ENCODE results near the gene TRAPPC12. TPM values are rescaled to one million over a fixed set of nuclear protein-coding genes. Genes with fewer than 3 reads are reported as not detected.

Gene TRAPPC12
- total RNA-seq, result 10 to 100 TPM; 58.7 to 64.6 TPM

DNA sequence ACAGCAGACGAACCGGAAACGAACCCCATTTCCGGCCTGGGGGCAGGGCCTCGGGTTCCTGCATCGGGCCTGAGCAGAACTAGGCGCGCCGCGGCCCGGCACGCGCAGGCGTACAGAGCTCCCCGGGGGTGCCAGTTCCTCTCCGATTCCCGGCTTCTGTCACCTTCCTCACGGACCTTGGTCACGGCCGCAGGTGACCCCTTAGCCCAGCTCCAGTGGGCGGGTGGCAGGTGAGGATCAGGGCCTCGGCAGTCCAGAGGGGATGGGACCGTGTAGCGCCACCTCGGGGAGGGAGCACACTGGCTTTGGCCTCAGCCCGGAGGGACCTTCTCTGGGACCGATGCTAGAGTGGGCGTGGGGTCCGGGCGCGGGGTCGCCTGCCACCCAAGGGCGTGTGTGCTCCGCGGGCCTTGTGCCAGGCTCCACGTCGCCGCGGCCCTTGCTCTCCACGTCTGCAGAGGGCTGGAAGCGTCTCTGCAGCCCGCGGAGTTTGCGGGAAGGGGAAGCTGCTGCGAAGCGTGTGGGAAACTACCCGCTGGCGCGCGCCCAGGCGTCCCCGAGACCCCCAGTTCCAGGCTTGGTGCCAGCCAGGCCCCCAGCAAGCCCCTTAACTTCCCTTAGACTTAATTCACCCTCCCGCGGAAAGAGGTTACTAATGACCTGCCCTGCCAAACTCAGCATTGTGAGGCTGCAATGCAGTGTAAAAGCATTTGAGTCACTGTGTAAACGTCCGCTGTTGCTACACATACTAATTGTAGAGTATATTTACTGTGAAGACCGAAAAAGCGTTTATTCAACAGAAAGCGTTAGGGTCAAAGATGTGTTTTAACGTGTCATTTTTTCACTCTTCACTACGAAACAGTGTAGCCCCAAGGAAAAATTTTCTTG, at the start of gene TRAPPC12:
Gene TRAPPC12, plus strand, starts transcription at position 48 of the 888 bp plus-strand sequence. CDS start 7,930 bp downstream, outside the sequence.
- peak within 1 kb of the TSS; percentile 99 for H3K4me3 Mint-ChIP-seq
- no peaks in the 10 kb centered on the region for H3K9me3 Mint-ChIP-seq
- peak within 1 kb of the TSS; percentile 98 for H3K27ac Mint-ChIP-seq
- H3K36me3 Mint-ChIP-seq, result peaks cover 12% of the 10 kb centered on the region
- peaks cover 43% of the 10 kb centered on the region for H3K4me1 Mint-ChIP-seq
- H3K27me3 Mint-ChIP-seq, result no peaks in the 10 kb centered on the region
- peak; percentile 94 for DNase-seq

GRCh38 chr2:3332133-3332532, 47.4 kb upstream of the TRAPPC12 start:
- Mint-ChIP-seq H3K27me3 (no peaks in the 10 kb centered on the region), H3K4me3 (no peak overlapping the region), H3K9me3 (no peaks in the 10 kb centered on the region), H3K36me3 (peaks cover 38% of the 10 kb centered on the region), H3K27ac (no peak overlapping the region), H3K4me1 (peaks cover 8% of the 10 kb centered on the region)
- DNase-seq, result no peak

DNA sequence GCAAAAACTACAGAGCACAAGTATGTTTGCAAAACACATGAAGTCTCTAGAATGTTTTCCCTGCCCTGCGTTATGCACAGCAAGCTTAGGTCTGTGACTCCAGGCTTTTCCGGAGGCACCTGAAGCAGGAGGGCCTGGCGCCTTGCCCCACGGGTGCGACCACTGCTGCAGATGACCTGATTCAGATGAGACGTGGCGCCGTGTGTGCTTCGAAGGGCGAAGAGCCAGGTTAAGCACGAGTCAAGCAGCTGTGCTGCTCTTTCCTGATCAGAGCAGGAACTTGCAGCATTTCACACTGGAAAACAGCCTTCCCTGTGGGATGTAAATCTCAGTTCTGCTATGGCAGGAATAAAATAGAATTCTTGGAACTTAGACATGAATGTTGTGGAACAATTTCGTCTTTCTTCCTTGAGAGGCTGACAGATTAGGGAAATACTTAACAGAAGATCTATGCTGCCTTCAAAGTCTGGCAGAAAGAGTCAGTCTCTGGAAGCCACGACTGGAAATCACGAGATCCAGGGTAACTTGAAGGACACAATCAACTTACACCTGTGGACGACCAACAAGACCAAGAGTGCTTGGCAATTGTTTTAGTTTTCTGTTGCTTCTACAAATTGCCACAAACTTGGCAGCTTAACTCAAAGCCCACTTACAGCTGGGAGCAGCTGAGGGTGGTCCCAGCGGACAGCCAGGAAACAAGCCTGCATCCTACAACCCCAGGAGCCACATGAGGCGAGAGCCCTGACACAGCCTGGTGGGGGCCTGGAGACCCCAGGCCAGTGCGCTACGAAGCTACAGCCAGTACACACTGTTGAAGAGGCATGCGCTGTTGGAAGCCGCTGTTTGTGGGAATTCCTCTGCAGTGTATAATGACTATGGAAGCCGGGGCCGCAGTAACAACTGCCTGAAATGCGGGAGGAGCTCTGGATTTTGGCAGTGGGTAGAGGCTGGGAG, 44.8 kb upstream of the TRAPPC12 start:
- no peaks in the 10 kb centered on the region for H3K9me3 Mint-ChIP-seq
- peaks cover 38% of the 10 kb centered on the region for H3K36me3 Mint-ChIP-seq
- H3K4me3 Mint-ChIP-seq, result no peak overlapping the region
- H3K4me1 Mint-ChIP-seq, result peaks cover 4% of the 10 kb centered on the region
- DNase-seq, result no peak
- H3K27me3 Mint-ChIP-seq, result no peaks in the 10 kb centered on the region
- no peak overlapping the region for H3K27ac Mint-ChIP-seq

DNA sequence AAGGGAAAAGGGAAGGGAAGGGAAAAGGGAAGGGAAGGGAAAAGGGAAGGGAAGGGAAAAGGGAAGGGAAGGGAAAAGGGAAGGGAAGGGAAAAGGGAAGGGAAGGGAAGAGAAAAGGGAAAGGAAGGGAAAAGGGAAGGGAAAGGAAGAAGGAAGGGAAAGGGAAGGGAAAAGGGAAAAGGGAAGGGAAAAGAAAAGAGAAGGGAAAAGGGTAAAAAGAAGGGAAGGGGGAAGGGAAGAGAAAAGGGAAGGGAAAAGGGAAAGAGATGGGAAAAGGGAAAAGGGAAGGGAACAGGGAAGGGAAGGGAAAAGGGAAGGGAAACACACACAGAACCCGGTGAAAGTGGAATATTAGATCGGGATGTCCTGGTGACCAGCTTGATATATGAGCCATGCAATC, 42.6 kb upstream of the TRAPPC12 start:
- no peaks in the 10 kb centered on the region for H3K27me3 Mint-ChIP-seq
- DNase-seq, result no peak
- no peak overlapping the region for H3K27ac Mint-ChIP-seq
- H3K36me3 Mint-ChIP-seq, result peaks cover 32% of the 10 kb centered on the region
- H3K4me3 Mint-ChIP-seq, result no peak overlapping the region
- peaks cover 4% of the 10 kb centered on the region for H3K4me1 Mint-ChIP-seq
- H3K9me3 Mint-ChIP-seq, result no peaks in the 10 kb centered on the region

GRCh38 chr2:3338340-3338739, 41.2 kb upstream of the TRAPPC12 start:
- H3K4me3 Mint-ChIP-seq, result no peak overlapping the region
- no peak for DNase-seq
- peaks cover 28% of the 10 kb centered on the region for H3K36me3 Mint-ChIP-seq
- peaks cover 2% of the 10 kb centered on the region for H3K4me1 Mint-ChIP-seq
- H3K27me3 Mint-ChIP-seq, result no peaks in the 10 kb centered on the region
- no peak overlapping the region for H3K27ac Mint-ChIP-seq
- no peaks in the 10 kb centered on the region for H3K9me3 Mint-ChIP-seq

DNA sequence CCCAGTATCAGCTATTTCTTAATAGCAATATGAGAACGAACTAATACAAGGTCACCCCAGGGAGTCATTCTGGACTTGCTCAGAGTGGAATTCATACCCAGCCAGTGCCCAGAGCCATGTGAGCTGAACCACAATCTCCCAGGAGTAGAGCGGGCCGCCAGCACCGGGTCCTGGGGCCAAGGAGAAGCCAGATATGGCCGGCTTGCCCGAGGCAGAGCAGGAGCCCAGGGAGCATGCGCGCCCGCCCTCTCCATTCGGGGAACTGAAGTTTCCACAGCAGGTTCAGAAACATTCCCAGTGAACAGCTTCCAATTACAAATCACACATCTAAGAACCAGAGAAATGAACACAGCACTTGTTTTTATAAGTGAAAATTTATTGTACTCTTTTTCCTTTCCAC, 39.4 kb upstream of the TRAPPC12 start:
- Mint-ChIP-seq H3K4me1 (no peaks in the 10 kb centered on the region), H3K27me3 (no peaks in the 10 kb centered on the region), H3K4me3 (no peak overlapping the region), H3K36me3 (peaks cover 26% of the 10 kb centered on the region), H3K27ac (no peak overlapping the region), H3K9me3 (no peaks in the 10 kb centered on the region)
- no peak for DNase-seq

- H3K27ac Mint-ChIP-seq, result no peak overlapping the region
- H3K4me3 Mint-ChIP-seq, result no peak overlapping the region
- DNase-seq, result no peak
- no peaks in the 10 kb centered on the region for H3K9me3 Mint-ChIP-seq
- no peaks in the 10 kb centered on the region for H3K4me1 Mint-ChIP-seq
- peaks cover 14% of the 10 kb centered on the region for H3K36me3 Mint-ChIP-seq
- H3K27me3 Mint-ChIP-seq, result no peaks in the 10 kb centered on the region
Observed at GRCh38 chr2:3341336-3341735, 38.2 kb upstream of the TRAPPC12 start.

DNA sequence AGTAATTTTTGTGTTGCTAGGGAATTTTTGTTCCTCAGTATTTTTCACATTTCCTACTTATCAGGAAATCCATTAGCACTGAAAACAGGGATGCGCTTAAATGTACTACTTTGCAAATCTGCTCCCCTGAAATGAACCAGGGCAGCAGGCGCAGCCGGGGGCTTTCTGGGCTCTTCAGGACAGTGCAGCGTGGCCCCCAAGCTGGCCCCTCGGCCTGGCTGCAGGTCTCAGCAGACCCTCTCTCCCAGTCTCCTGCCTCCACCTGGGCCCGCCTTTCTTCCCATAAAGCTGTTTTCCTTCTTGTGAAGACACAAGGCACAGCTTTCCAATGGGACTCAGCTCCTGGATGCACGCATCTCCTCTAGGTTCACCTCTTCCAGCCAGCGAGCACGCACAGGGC, 37.2 kb upstream of the TRAPPC12 start:
- Mint-ChIP-seq H3K27ac (no peak overlapping the region), H3K27me3 (no peaks in the 10 kb centered on the region), H3K4me3 (no peak overlapping the region), H3K9me3 (no peaks in the 10 kb centered on the region), H3K4me1 (no peaks in the 10 kb centered on the region), H3K36me3 (peaks cover 13% of the 10 kb centered on the region)
- DNase-seq, result no peak

GRCh38 chr2:3343012-3343411, 36.5 kb upstream of the TRAPPC12 start:
- Mint-ChIP-seq H3K36me3 (peaks cover 20% of the 10 kb centered on the region), H3K27me3 (no peaks in the 10 kb centered on the region), H3K4me1 (no peaks in the 10 kb centered on the region), H3K27ac (no peak overlapping the region), H3K9me3 (peaks cover 1% of the 10 kb centered on the region), H3K4me3 (no peak overlapping the region)
- no peak for DNase-seq

DNA sequence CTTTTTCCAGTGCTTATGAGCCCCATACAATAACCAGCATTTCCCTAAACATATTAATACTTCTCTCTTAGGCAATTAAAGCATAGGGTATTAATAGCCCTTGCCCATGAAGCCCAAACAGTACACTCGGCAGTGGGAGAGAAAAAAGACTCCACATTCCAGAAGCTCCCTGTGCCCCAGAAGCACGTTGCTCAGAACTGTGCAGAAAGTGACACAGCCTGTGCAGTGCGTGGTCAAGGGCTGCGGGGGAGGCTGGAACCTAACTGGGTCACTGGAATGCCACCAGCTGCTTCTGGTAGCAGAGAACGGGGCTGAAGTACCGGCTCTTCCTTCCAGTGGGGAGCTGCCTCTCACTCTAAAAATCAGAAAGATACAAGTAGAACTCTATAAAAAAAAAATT, 34.6 kb upstream of the TRAPPC12 start:
- H3K27me3 Mint-ChIP-seq, result no peaks in the 10 kb centered on the region
- no peak overlapping the region for H3K4me3 Mint-ChIP-seq
- no peak overlapping the region for H3K27ac Mint-ChIP-seq
- H3K36me3 Mint-ChIP-seq, result peaks cover 29% of the 10 kb centered on the region
- peaks cover 1% of the 10 kb centered on the region for H3K9me3 Mint-ChIP-seq
- DNase-seq, result no peak
- no peaks in the 10 kb centered on the region for H3K4me1 Mint-ChIP-seq

DNA sequence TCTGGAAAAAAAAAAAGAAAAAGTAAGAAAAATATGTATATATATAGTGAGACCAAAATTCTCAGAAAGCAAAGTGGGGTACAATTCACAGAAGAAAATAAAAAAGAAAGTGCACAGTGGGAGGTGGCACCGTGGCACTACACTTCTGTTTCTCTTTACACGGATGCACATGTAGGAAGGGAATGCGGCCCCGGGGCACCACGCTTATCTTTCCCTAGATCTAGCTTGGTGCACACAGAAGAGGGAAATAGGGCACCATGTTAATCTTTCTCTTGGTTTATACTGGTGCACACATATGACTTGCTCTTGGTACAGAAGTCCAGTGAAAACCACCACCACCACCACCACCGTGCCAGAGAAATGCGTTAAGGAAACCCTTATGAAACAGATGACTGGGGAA, 33.9 kb upstream of the TRAPPC12 start:
- H3K4me1 Mint-ChIP-seq, result no peaks in the 10 kb centered on the region
- H3K27ac Mint-ChIP-seq, result no peak overlapping the region
- H3K27me3 Mint-ChIP-seq, result no peaks in the 10 kb centered on the region
- H3K9me3 Mint-ChIP-seq, result peaks cover 3% of the 10 kb centered on the region
- no peak for DNase-seq
- H3K36me3 Mint-ChIP-seq, result peaks cover 34% of the 10 kb centered on the region
- H3K4me3 Mint-ChIP-seq, result no peak overlapping the region

GRCh38 chr2:3348767-3349166, 30.7 kb upstream of the TRAPPC12 start:
- no peak for DNase-seq
- no peaks in the 10 kb centered on the region for H3K4me1 Mint-ChIP-seq
- H3K36me3 Mint-ChIP-seq, result peaks cover 49% of the 10 kb centered on the region
- H3K4me3 Mint-ChIP-seq, result no peak overlapping the region
- H3K9me3 Mint-ChIP-seq, result peaks cover 4% of the 10 kb centered on the region
- H3K27me3 Mint-ChIP-seq, result no peaks in the 10 kb centered on the region
- H3K27ac Mint-ChIP-seq, result no peak overlapping the region

DNA sequence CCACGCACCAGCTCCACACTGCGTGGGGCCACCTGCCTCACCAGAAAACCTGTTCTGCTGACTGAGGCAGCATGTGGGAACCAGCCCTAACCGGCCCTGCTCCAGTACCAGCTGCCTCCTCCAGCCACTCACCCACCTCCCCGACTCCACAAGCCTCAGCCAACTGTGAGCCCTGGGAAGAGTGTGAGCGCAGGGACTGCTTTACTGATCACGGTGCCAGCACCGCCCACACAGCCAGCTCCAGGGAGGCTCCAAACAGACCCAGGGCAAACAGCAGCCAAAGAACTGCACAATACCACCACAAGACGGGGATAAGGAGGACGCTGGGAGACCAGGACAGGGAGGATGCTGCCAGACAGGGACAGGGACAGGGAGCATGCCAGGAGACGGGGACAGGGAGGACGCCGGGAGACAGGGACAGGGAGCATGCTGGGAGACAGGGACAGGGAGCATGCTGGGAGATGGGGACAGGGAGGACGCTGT, 30.2 kb upstream of the TRAPPC12 start:
- H3K9me3 Mint-ChIP-seq, result peaks cover 4% of the 10 kb centered on the region
- H3K27me3 Mint-ChIP-seq, result no peaks in the 10 kb centered on the region
- no peaks in the 10 kb centered on the region for H3K4me1 Mint-ChIP-seq
- no peak overlapping the region for H3K4me3 Mint-ChIP-seq
- H3K36me3 Mint-ChIP-seq, result peaks cover 53% of the 10 kb centered on the region
- DNase-seq, result no peak
- H3K27ac Mint-ChIP-seq, result no peak overlapping the region

DNA sequence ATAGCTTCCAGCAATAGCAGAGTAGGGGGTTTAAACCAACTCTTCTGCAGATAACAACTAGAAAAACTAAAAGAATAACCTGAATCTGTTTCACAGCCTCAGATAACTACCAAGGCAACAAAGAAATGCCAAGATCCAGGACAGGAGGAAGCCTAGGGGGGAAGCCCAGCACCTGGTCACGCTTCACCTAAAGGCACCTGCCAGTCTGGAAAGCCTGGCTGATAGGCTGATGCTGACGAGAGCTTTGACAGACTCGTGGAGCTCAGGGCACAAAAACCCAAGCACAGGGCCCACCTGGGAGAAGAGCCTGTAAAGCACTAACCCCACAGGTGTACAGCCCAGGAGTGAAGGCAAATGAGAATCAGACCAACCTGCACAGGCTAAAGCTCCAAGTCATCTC, 24.5 kb upstream of the TRAPPC12 start:
- Mint-ChIP-seq H3K9me3 (peaks cover 3% of the 10 kb centered on the region), H3K4me3 (no peak overlapping the region), H3K4me1 (peaks cover 20% of the 10 kb centered on the region), H3K36me3 (peaks cover 37% of the 10 kb centered on the region), H3K27ac (no peak overlapping the region), H3K27me3 (no peaks in the 10 kb centered on the region)
- DNase-seq, result no peak

GRCh38 chr2:3355951-3356569, 23.4 kb upstream of the TRAPPC12 start:
- Mint-ChIP-seq H3K4me1 (peaks cover 26% of the 10 kb centered on the region), H3K9me3 (no peaks in the 10 kb centered on the region), H3K4me3 (no peak overlapping the region), H3K27ac (no peak overlapping the region), H3K27me3 (no peaks in the 10 kb centered on the region), H3K36me3 (peaks cover 27% of the 10 kb centered on the region)
- no peak for DNase-seq

Data from activated naive CD8-positive, alpha-beta T cell treated with anti-CD3 and anti-CD28 coated beads for 36 hours (primary cell).